A673 (cell line): ENCODE data around the gene ADAM12. TPM values are rescaled to one million over a fixed set of nuclear protein-coding genes. Genes with fewer than 3 reads are reported as not detected.
A peak's percentile ranks its signal among the peaks of the same experiment; 100 is the strongest.

Experiments
- BruUV-seq: library from RNA; stranded (reverse); fragments of 400-500 nt; replicated peaks from 2 replicates; lab custom pipeline; 2021; lab: Mats Ljungman, UMichigan
- CTCF ChIA-PET: fragments of 300-600 bp; sonication (Branson Sonifier 250); formaldehyde crosslinking; loops from one replicate; lab custom pipeline; 2022; ENCODE audit warnings: antibody characterized with exemption; lab: Charles Lee
- POLR2A ChIA-PET: fragments of 300-600 bp; sonication (Branson Sonifier 250); formaldehyde crosslinking; loops from one replicate; lab custom pipeline; 2022; ENCODE audit warnings: antibody characterized with exemption; ENCODE audit not compliant: low non-redundant PET; lab: Charles Lee
- DNase-seq: peaks from one replicate; pipeline ENCODE4 v3.0.0-alpha.2; 2015; ENCODE audit warnings: low spot score
- H3K27ac ChIP-seq: fragments of 200-600 bp; sonication (generic); 2 replicates; pipeline ENCODE4 v1.5.1; 2016; ENCODE audit warnings: mixed run types, low read depth, mild to moderate bottlenecking, mixed read lengths, antibody characterized with exemption, low read length; ENCODE audit not compliant: poor library complexity, severe bottlenecking
- H3K27me3 ChIP-seq: fragments of 200-600 bp; sonication (generic); replicated peaks from 2 replicates; pipeline ENCODE4 v1.6.1; 2017; ENCODE audit warnings: mixed run types, low read depth, mild to moderate bottlenecking, mixed read lengths, antibody characterized with exemption, low read length; ENCODE audit not compliant: insufficient read depth, poor library complexity
- H3K36me3 ChIP-seq: fragments of 200-600 bp; sonication (generic); 2 replicates; pipeline ENCODE4 v1.6.1; 2016; ENCODE audit warnings: mixed run types, mild to moderate bottlenecking, mixed read lengths, antibody characterized with exemption, low read length; ENCODE audit not compliant: insufficient read depth, poor library complexity, severe bottlenecking
- H3K4me1 ChIP-seq: fragments of 200-600 bp; sonication (generic); 2 replicates; pipeline ENCODE4 v1.6.1; 2017; ENCODE audit warnings: mixed run types, mild to moderate bottlenecking, mixed read lengths, antibody characterized with exemption, low read length; ENCODE audit not compliant: insufficient read depth, poor library complexity, severe bottlenecking
- H3K4me3 ChIP-seq: fragments of 200-600 bp; sonication (generic); 2 replicates; pipeline ENCODE4 v1.5.1; 2016; ENCODE audit warnings: low read depth, mixed run types, mild to moderate bottlenecking, mixed read lengths, low read length; ENCODE audit not compliant: poor library complexity, severe bottlenecking
- H3K9me3 ChIP-seq: fragments of 200-600 bp; sonication (generic); 2 replicates; pipeline ENCODE4 v1.6.1; 2016; ENCODE audit warnings: mixed run types, low read depth, mild to moderate bottlenecking, mixed read lengths, antibody characterized with exemption, low read length; ENCODE audit not compliant: poor library complexity, severe bottlenecking
- EZH2 ChIP-seq: fragments of 200-600 bp; sonication (generic); IDR thresholded peaks from 2 replicates; pipeline ENCODE4 v1.6.1; 2017; ENCODE audit warnings: borderline replicate concordance, low read depth, mild to moderate bottlenecking, mixed read lengths, antibody characterized with exemption, low read length; ENCODE audit not compliant: poor library complexity, severe bottlenecking
- intact Hi-C: fragments of 100-400 bp; cut with micrococcal nuclease; formaldehyde crosslinking; loops from one replicate; pipeline ENCODE4 v1.10.0; 2022; ENCODE audit not compliant: unreplicated experiment
- total RNA-seq: library from RNA; stranded (reverse); gene quantifications from 2 replicates; pipeline ENCODE4 v1.2.3, GENCODE V29; 2021
- TF ChIP-seq, protein P1 (sequence below): fragments of 300-800, 200-600 bp; sonication (generic); conservative IDR thresholded peaks from 2 replicates; pipeline ENCODE4 v1.5.1; 2017; ENCODE audit warnings: low read depth, mild to moderate bottlenecking, antibody characterized with exemption, low read length, moderate library complexity, mixed read lengths

ADAM12 gene
- total RNA-seq, 1 experiment from 2014 or later = 0.17 TPM

DNA sequence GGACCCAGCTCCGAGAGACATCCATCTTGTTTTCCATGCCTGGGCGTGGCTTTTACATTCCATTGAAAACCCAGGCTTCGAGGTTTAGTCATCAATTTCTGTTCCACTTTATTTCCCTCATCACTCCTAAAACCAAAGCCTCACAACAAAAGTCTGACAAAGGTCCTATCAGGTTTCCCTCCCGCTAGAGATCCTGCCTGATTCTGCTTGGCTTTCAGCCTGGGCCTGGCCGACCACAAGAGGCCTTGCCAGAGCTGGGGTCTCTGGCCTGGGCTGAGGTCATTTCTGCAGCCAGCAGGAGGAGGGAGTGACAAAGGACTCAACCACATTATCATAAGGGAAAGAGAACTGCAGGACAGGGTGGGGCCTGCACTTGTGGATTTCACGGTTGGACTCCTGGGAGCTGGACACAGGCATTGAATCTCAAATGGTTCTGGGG lies 324.9 kb downstream of the ADAM12 start:
- BruUV-seq = no TSS peak
- TF ChIP-seq EZH2 = no peak
- TF ChIP-seq, protein P1, sequence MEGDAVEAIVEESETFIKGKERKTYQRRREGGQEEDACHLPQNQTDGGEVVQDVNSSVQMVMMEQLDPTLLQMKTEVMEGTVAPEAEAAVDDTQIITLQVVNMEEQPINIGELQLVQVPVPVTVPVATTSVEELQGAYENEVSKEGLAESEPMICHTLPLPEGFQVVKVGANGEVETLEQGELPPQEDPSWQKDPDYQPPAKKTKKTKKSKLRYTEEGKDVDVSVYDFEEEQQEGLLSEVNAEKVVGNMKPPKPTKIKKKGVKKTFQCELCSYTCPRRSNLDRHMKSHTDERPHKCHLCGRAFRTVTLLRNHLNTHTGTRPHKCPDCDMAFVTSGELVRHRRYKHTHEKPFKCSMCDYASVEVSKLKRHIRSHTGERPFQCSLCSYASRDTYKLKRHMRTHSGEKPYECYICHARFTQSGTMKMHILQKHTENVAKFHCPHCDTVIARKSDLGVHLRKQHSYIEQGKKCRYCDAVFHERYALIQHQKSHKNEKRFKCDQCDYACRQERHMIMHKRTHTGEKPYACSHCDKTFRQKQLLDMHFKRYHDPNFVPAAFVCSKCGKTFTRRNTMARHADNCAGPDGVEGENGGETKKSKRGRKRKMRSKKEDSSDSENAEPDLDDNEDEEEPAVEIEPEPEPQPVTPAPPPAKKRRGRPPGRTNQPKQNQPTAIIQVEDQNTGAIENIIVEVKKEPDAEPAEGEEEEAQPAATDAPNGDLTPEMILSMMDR = no peak
- intact Hi-C loops = no loop called here
- CTCF ChIA-PET = no interaction called here
- Histone ChIP-seq H3K4me3 (no peak overlapping the region), H3K27me3 (peaks cover 8% of the 10 kb centered on the region), H3K27ac (no peak overlapping the region), H3K4me1 (no peaks in the 10 kb centered on the region), H3K9me3 (no peaks in the 10 kb centered on the region), H3K36me3 (no peaks in the 10 kb centered on the region)
- DNase-seq = no peak
- POLR2A ChIA-PET = no interaction called here

DNA sequence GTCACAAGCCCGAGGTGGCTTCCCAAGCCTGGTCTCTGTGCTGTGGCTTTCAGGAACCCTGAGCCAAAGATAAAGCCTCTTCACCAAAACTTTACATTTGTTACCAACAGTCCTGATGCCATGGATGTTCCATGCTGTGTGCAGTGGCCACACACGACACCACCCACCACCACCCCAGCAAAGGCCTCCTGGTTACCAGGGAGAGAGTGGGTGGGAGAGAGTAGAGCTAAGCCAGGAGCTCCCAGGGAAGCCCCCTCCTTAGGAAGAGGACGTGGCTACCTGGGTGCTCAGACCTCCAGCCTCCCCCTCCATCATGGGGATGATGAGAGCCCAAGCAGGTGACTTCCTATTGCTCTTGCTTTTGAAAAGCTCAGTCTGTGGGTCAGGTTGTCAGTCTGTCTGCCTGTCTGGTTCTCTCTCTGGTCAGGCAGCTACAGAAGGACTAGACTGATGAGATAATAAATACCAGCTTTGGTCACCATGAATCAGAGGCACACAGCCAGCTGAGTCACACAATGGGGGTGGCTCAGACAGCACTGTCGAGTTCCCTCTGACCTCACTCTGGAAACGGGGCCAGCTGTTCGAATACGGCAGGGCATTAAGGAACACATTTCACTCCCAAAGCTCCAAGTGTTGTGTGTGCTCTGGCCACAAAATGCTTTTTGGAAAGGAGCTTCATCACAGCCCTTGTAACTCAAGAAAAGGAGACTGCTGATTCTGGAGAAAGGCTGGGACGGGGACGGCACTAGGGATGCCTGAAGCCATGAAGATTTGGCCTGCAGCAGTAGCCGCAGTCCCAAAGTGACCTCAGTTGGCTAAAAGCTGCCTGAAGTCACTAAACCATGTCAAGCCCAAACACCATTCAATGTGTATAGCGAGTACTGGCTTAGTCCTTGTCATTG lies 325.9 kb downstream of the ADAM12 start:
- Histone ChIP-seq H3K27me3 (peaks cover 8% of the 10 kb centered on the region), H3K27ac (no peak overlapping the region), H3K4me3 (no peak overlapping the region), H3K36me3 (no peaks in the 10 kb centered on the region), H3K4me1 (no peaks in the 10 kb centered on the region), H3K9me3 (no peaks in the 10 kb centered on the region)
- no TSS peak for BruUV-seq
- TF ChIP-seq, protein P1 = no peak
- TF ChIP-seq EZH2 = no peak
- intact Hi-C loops = no loop called here
- peak; percentile 35 for DNase-seq
- CTCF ChIA-PET = no interaction called here
- POLR2A ChIA-PET = no interaction called here

DNA sequence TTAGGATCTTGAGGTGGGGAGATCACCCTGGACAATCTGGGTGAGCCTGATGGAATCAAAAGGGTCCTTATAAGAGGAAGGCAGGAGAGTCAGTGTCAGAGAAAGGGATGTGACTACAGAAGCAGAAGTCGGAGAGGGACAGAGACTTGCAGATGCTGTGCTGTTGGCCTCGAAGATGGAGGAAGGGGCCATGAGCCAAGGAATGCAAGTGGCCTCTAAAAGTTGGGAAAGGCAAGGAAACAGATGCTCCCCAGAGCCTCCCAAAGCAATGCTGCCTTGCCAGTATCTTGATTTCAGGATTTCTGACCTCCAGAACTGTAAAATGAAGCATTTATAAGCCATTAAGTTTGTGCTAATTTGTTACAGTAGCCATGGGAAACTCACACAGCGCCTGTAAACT lies 326.8 kb downstream of the ADAM12 start:
- intact Hi-C loops = no loop called here
- POLR2A ChIA-PET = no interaction called here
- H3K4me3 ChIP-seq = no peak overlapping the region
- H3K27me3 ChIP-seq = peaks cover 8% of the 10 kb centered on the region
- TF ChIP-seq, protein P1 = no peak
- no peak for TF ChIP-seq EZH2
- H3K36me3 ChIP-seq = no peaks in the 10 kb centered on the region
- DNase-seq = no peak
- H3K4me1 ChIP-seq = no peaks in the 10 kb centered on the region
- no peaks in the 10 kb centered on the region for H3K9me3 ChIP-seq
- CTCF ChIA-PET = no interaction called here
- BruUV-seq = no TSS peak
- no peak overlapping the region for H3K27ac ChIP-seq
